NT2/D1 (cell line): ENCODE data around the gene RNU6-9.

Experiments
- SUZ12 ChIP-seq: IDR thresholded peaks from 2 replicates; pipeline ENCODE4 v1.6.1; 2011; ENCODE audit not compliant: insufficient read length, insufficient read depth; ENCODE audit errors: extremely low read depth
- ZNF274 ChIP-seq: IDR thresholded peaks from 2 replicates; pipeline ENCODE4 v1.6.1; 2011; ENCODE audit warnings: mild to moderate bottlenecking, low read depth, low read length

DNA sequence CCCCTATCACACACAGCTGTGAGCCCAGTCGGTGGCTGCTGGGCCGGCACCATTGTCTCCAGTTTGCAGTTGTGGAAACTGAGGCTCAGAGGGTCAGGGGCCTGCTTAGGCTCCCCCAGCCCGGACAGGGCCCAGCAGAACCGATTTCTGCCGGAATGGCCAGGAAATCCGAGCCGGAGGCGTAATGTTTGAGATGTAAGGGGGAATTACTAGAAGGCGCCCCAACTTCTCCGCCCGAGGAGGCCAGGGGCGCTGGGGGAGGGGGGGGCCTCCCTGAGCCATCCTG is 24.8 kb downstream of the RNU6-9 start:
- TF ChIP-seq ZNF274: no peak
- no peak for TF ChIP-seq SUZ12
